Lung (tissue), 12 donors: ENCODE data around the gene TPRA1. TPM values are rescaled to one million over a fixed set of nuclear protein-coding genes. Genes with fewer than 3 reads are reported as not detected.

Experiments used
- ATAC-seq: fragments of 200-7000 bp; cut with Tn5 transposase; one replicate; pipeline ENCODE4 v1.9.1; 2020; ENCODE audit warnings: moderate number of reproducible peaks; ENCODE audit not compliant: insufficient read depth, low FRiP score
- DNase-seq, 3 donors: peaks; one replicate each; pipeline ENCODE4 v3.0.0-alpha.2; 2013 to 2017
- H3K27ac ChIP-seq, 2 donors: one replicate each; pipeline ENCODE4 v1.5.1; 2013; ENCODE audit warnings: mild to moderate bottlenecking in 2 of 2, moderate library complexity in 2 of 2, control low read depth in 1 of 2, inconsistent platforms in 1 of 2, low read depth in 1 of 2, low read length in 1 of 2
- H3K27me3 ChIP-seq, 3 donors: one replicate each; pipeline ENCODE4 v1.5.1; 2013; ENCODE audit warnings: low read length in 2 of 3; ENCODE audit not compliant: control insufficient read depth in 3 of 3, insufficient read depth in 3 of 3
- H3K36me3 ChIP-seq, 4 donors: one replicate each; pipeline ENCODE4 v1.5.1; 2013; ENCODE audit warnings: low read length in 4 of 4, mild to moderate bottlenecking in 1 of 4, moderate library complexity in 1 of 4; ENCODE audit not compliant: control insufficient read depth in 4 of 4, insufficient read depth in 4 of 4
- H3K4me1 ChIP-seq, 5 donors: one replicate each; pipeline ENCODE4 v1.5.1; 2013; ENCODE audit warnings: low read length in 5 of 5, mild to moderate bottlenecking in 2 of 5, moderate library complexity in 1 of 5; ENCODE audit not compliant: control insufficient read depth in 5 of 5, insufficient read depth in 5 of 5
- H3K4me3 ChIP-seq: one replicate; pipeline ENCODE4 v1.5.1; 2013; ENCODE audit warnings: mild to moderate bottlenecking, control low read depth, moderate library complexity
- H3K9ac ChIP-seq, 2 donors: one replicate each; pipeline ENCODE4 v1.5.1; 2013; ENCODE audit warnings: low read length in 2 of 2, control low read depth in 1 of 2; ENCODE audit not compliant: insufficient read depth in 1 of 2
- H3K9me3 ChIP-seq, 4 donors: one replicate each; pipeline ENCODE4 v1.5.1; 2013; ENCODE audit warnings: low read length in 3 of 4, mild to moderate bottlenecking in 1 of 4, moderate library complexity in 1 of 4; ENCODE audit not compliant: control insufficient read depth in 4 of 4, insufficient read depth in 3 of 4
- CTCF ChIP-seq: IDR thresholded peaks from 2 replicates; pipeline ENCODE4 v1.5.1; 2012; ENCODE audit warnings: mild to moderate bottlenecking; ENCODE audit errors: control extremely low read depth, extremely low read depth
- WGBS, 2 donors: extraction: QIAGEN DNeasy Blood & Tissue Kit; methylation state at CpG; one replicate each; pipeline ENCODE4 v1.1.7; 2013; 5-methylcytosine and 5-hydroxymethylcytosine counted together
- polyA plus RNA-seq, 2 donors: library from polyadenylated mRNA; stranded (reverse); fragments of 200-250 nt; gene quantifications; one replicate each; pipeline ENCODE4 v1.2.1, GENCODE V29; 2013
- total RNA-seq, 2 donors: library from RNA; depleted of rRNA in 1 of 2; stranded (reverse); fragments of >200 nt in 1 of 2; gene quantifications; one replicate each; pipeline ENCODE4 v1.2.1, GENCODE V29; 2014 to 2021
- donor health status: control.
- donor health status: control.
- donor health status: Bipolar disorder and iron deficiency.
- donor health status: healthy.
- donor health status: DM: yes; HTN: yes; CAD: no.

TPRA1 gene
- total and polyA plus RNA-seq, 4 donors = 28.9 to 53.2 (median 38.0) TPM

GRCh38 chr3:127585163-127585812 lies 5.2 kb downstream of the TPRA1 start:
- ATAC-seq = no peak
- Histone ChIP-seq H3K27me3 (no peaks in the 10 kb centered on the region), H3K27ac (peak overlapping the region in 1 of 2 donors; percentile 32), H3K4me1 (peaks cover 0 to 29% (median 10%) of the 10 kb centered on the region in 5 donors), H3K36me3 (peaks cover 0 to 7% (median 0%) of the 10 kb centered on the region in 4 donors), H3K4me3 (no peak overlapping the region), H3K9me3 (no peaks in the 10 kb centered on the region), H3K9ac (no peak overlapping the region)
- no peak for TF ChIP-seq CTCF
- no peak for DNase-seq
- WGBS, 2 donors = 61 to 77% methylated on average over 4 of the region's 4 CpGs

GRCh38 chr3:127584734-127585133 lies 5.8 kb downstream of the TPRA1 start:
- no peaks in the 10 kb centered on the region for H3K9me3 ChIP-seq
- WGBS, 2 donors = 93 to 97% methylated on average over 6 of the region's 6 CpGs
- H3K27me3 ChIP-seq = no peaks in the 10 kb centered on the region
- H3K9ac ChIP-seq = no peak overlapping the region
- peaks cover 0 to 32% (median 10%) of the 10 kb centered on the region in 5 donors for H3K4me1 ChIP-seq
- no peak overlapping the region for H3K27ac ChIP-seq
- peaks cover 0 to 11% (median under 1%) of the 10 kb centered on the region in 4 donors for H3K36me3 ChIP-seq
- H3K4me3 ChIP-seq = no peak overlapping the region
- TF ChIP-seq CTCF = no peak
- no peak for ATAC-seq
- DNase-seq = no peak

- H3K36me3 ChIP-seq = peaks cover 0 to 40% (median 9%) of the 10 kb centered on the region in 4 donors
- no peak for TF ChIP-seq CTCF
- H3K4me1 ChIP-seq = peaks cover 0 to 14% (median 0%) of the 10 kb centered on the region in 5 donors
- H3K4me3 ChIP-seq = no peak overlapping the region
- no peaks in the 10 kb centered on the region for H3K9me3 ChIP-seq
- no peak overlapping the region for H3K9ac ChIP-seq
- ATAC-seq (no peak), DNase-seq (no peak)
- 71 to 77% methylated on average over 11 of the region's 11 CpGs for WGBS, 2 donors
- H3K27me3 ChIP-seq = no peaks in the 10 kb centered on the region
- no peak overlapping the region for H3K27ac ChIP-seq
Measured at GRCh38 chr3:127580327-127581060, 10.0 kb downstream of the TPRA1 start.
